ENCODE measurements around the gene DTX1. TPM values are rescaled to one million over a fixed set of nuclear protein-coding genes. Genes with fewer than 3 reads are reported as not detected.

DTX1 gene
- total RNA-seq, 4 donors from 2014 or later, result 17.3 to 38.1 (median 25.4) TPM

DNA sequence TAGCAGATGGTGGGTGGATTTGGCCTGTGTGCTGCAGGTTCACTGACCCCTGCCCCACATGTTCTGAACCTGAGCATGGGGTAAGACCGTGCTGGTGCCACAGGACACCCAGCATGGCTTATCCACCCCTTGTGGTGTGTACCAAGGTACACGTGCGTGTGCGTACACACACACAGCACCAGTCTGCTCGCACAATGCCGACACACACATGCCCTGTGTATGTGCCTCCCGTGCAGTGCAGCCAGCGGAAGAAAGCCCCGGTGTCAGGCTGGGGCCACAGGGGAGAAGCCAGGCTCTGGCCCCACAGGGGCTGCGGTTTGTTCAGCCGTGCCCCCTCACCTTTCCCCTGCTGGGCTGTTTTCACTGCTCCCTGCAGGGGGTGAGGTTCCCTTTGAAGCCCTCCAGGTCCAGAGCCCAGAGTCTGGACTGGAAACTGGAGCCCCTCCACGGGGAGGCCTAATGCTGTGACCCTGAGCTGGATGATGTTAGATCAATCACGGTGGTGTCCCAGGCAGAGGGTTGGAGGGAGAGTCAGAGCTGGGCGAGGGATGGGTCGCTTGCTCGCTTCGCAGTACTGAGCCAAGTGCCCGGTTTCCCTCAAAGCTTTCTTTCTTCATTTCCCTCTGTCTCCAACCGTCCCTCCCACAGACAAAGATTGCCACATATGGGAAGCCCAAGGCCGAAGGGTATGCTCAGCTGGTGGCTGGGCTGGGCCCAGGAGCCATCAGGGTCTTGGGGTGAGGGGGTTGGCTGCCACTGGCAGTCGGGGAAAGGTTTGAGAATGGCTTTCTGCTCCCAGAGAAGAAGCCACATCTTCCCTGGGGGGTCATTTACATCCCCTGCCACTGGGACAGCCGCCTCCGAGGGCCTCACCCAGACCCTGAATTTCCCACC is 6.2 kb downstream of the DTX1 start:
- H3K4me1 ChIP-seq, result peaks cover 0 to 6% (median 0%) of the 10 kb centered on the region in 4 donors
- no peak overlapping the region for H3K4me3 ChIP-seq
- TF ChIP-seq POLR2A (IDR thresholded peaks at IDR 0.05) (no peak), EP300 (IDR thresholded peaks at IDR 0.05) (no peak)
- TF ChIP-seq, protein P1, sequence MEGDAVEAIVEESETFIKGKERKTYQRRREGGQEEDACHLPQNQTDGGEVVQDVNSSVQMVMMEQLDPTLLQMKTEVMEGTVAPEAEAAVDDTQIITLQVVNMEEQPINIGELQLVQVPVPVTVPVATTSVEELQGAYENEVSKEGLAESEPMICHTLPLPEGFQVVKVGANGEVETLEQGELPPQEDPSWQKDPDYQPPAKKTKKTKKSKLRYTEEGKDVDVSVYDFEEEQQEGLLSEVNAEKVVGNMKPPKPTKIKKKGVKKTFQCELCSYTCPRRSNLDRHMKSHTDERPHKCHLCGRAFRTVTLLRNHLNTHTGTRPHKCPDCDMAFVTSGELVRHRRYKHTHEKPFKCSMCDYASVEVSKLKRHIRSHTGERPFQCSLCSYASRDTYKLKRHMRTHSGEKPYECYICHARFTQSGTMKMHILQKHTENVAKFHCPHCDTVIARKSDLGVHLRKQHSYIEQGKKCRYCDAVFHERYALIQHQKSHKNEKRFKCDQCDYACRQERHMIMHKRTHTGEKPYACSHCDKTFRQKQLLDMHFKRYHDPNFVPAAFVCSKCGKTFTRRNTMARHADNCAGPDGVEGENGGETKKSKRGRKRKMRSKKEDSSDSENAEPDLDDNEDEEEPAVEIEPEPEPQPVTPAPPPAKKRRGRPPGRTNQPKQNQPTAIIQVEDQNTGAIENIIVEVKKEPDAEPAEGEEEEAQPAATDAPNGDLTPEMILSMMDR (IDR thresholded peaks at IDR 0.05), result no peak
- DNase-seq (ENCODE audit: low spot score in 2 of 2), result no peak
- H3K36me3 ChIP-seq, result no peaks in the 10 kb centered on the region
- no peaks in the 10 kb centered on the region for H3K9me3 ChIP-seq
- peaks cover 0 to 29% of the 10 kb centered on the region in 2 donors for H3K27me3 ChIP-seq
- 41 to 62% methylated on average over 15 to 22 of the region's 23 CpGs for WGBS, 2 donors
- no peak overlapping the region for H3K27ac ChIP-seq

DNA sequence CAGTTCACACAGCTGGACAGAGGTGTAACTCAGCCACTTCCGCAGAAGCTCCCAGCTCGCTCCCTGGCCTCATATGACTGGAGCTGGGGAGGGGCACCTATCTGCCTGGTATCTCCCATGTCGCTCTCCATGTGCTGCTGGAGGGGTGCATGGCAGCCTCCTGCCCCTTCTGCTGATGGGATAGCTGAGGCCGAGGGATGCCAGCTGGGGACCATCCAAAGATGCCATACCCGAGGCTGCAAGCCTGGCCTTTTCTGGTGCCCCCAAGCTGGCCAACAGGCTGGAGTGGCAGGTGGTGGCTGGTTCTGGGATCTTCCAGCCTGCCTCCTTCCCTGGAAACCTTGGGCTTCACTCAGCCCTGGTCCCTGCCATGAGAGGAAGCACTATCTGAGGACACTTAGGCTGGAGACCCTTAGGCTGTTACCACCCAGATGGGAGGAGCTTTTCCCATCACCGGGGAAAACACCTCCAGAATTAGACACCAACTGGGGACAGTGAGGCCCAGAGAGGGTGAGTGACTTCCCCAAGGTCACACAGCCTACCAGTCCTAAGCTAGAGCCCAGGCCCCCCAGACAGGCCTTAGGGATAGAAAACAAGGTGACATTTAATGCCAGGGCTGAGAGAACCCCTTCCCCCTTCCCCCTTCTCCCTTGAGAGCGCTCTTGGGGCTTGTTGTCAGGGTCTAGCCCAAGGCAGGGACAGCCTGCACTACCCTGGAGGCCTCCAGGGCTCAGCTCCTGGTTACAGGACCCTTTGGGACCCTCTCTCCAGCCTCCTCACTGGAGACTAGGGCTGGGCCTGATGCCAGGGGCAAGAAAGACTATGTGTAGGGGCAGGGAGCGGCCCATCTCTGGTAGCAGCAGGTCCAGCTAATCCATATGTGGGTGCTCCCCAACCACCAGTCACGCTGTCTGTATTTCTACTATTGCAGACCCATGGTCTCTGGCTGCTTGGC is 7.1 kb downstream of the DTX1 start:
- H3K4me1 ChIP-seq, result peaks cover 0 to 6% (median 0%) of the 10 kb centered on the region in 4 donors
- no peaks in the 10 kb centered on the region for H3K36me3 ChIP-seq
- no peaks in the 10 kb centered on the region for H3K9me3 ChIP-seq
- TF ChIP-seq EP300 (IDR thresholded peaks at IDR 0.05) (no peak), POLR2A (IDR thresholded peaks at IDR 0.05) (no peak)
- TF ChIP-seq, protein P1 (IDR thresholded peaks at IDR 0.05), result no peak
- no peak overlapping the region for H3K4me3 ChIP-seq
- DNase-seq (ENCODE audit: low spot score in 2 of 2), result no peak
- peaks cover 0 to 20% of the 10 kb centered on the region in 2 donors for H3K27me3 ChIP-seq
- H3K27ac ChIP-seq, result no peak overlapping the region
- 68 to 77% methylated on average over 8 to 9 of the region's 9 CpGs for WGBS, 2 donors

DNA sequence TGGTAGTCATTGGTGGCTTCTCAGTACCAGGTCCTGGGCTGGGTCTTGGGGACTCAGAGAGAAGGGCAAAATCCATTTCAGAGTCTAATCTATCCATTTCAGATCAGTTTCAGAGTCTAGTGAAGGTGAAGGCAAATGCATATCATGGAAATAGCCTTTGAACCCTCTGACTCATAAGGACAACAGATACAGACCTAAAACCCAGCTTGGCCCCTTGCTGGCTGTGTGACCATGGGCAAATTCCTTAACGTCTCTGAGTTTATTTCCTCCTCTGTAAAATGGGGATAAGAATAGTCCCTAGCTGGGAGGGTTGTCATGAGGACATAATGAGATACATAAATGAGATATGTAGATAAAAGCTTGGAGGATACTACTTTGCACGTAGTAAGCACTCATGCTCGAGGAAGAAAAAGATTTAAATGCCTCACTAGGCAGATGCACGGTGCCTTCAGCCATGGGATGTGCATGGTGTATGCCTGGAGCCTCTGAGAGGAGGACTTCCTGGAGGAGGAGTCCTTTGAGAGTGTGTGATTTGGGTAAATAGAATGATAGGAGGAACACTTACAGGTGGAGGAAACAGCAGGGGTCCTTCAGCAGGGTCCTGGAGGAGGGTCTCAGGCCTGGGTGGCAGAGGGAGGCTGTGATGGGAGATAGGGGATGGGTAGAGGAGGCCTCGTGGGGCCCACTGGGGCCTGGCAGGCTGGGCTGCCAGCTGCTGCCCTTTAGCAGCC is 8.0 kb downstream of the DTX1 start:
- H3K4me1 ChIP-seq, result peaks cover 0 to 6% (median 3%) of the 10 kb centered on the region in 4 donors
- H3K36me3 ChIP-seq, result no peaks in the 10 kb centered on the region
- no peaks in the 10 kb centered on the region for H3K9me3 ChIP-seq
- H3K27ac ChIP-seq, result no peak overlapping the region
- no peak for DNase-seq (ENCODE audit: low spot score in 2 of 2)
- H3K27me3 ChIP-seq, result peaks cover 0 to 20% of the 10 kb centered on the region in 2 donors
- no peak for TF ChIP-seq EP300 (IDR thresholded peaks at IDR 0.05)
- TF ChIP-seq, protein P1 (IDR thresholded peaks at IDR 0.05), result no peak
- TF ChIP-seq POLR2A (IDR thresholded peaks at IDR 0.05), result no peak
- no peak overlapping the region for H3K4me3 ChIP-seq
- WGBS, 2 donors, result 63 to 64% methylated on average over 5 of the region's 5 CpGs

DNA sequence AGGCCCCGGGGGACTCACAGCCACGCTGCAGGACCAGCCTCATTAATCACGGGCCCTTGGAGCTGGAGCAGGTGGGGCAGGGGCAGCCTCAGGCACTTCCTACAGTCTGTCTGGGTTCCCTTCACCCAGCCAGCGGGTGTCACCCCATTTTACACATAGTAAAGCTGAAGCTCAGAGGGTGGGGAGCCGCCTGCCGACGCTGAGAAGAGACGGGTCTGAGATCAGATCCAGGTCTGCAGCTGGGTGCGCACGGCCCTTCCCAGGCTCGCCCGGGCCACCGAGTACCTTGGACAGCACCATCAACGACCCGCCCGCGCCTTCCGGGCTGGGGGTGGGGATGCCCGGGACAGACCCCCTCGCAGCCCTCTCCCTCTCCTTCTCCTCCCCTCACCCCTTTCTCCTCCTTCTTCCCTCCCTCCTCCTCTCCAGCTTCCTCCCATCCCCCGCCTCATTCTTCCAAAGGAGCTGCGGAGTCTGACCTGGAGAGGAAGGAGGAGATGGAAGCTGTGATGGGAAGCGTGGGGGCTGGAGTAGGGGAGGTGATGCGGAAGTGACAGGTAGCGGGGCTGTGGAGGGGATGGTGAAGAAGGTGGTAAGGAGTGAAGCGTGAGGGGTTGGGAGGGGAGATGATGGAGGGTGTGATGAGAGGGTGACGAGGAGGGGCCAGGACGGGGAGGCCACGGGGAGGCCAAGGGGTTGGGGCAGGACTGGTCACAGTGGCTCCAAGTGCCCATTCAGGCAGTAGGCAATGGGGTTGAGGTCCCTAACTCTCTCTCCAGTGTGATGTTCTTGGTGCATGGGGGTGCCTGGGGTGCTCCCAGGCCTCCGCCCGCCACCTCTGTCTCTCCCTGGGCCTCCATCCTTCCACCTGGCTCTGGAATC is 8.8 kb downstream of the DTX1 start:
- Histone ChIP-seq H3K4me1 (peaks cover 0 to 13% (median 5%) of the 10 kb centered on the region in 4 donors), H3K27me3 (peaks cover 0 to 20% of the 10 kb centered on the region in 2 donors), H3K9me3 (no peaks in the 10 kb centered on the region), H3K27ac (no peak overlapping the region), H3K4me3 (no peak overlapping the region), H3K36me3 (no peaks in the 10 kb centered on the region)
- 27 to 28% methylated on average over 18 to 30 of the region's 31 CpGs for WGBS, 2 donors
- no peak for DNase-seq (ENCODE audit: low spot score in 2 of 2)
- TF ChIP-seq POLR2A (IDR thresholded peaks at IDR 0.05), result no peak
- TF ChIP-seq EP300 (IDR thresholded peaks at IDR 0.05), result no peak
- TF ChIP-seq, protein P1 (IDR thresholded peaks at IDR 0.05), result no peak

Data from tibial nerve (tissue), 4 donors.